Neural cell (in vitro differentiated cells): ENCODE data around the gene ANTXR2. TPM values are rescaled to one million over a fixed set of nuclear protein-coding genes. Genes with fewer than 3 reads are reported as not detected.

ENCODE experiments used
- H2AFZ ChIP-seq: fragments of 200-600, 300-800 bp; sonication (generic), shearing (Covaris generic); 2 replicates; pipeline ENCODE4 v1.6.0; 2014; ENCODE audit warnings: low read depth, mild to moderate bottlenecking, antibody characterized with exemption, low read length, moderate library complexity
- H3F3A ChIP-seq: fragments of 200-600 bp; shearing (Covaris generic); 2 replicates; pipeline ENCODE4 v1.6.1; 2016; ENCODE audit warnings: mild to moderate bottlenecking, moderate library complexity, mixed read lengths, antibody characterized with exemption, low read length; ENCODE audit not compliant: insufficient read depth, poor library complexity, severe bottlenecking
- H3K27ac ChIP-seq: fragments of 200-600, 300-800 bp; sonication (generic), shearing (Covaris generic); 2 replicates; pipeline ENCODE4 v1.5.1; 2014; ENCODE audit warnings: mild to moderate bottlenecking, low read length, moderate library complexity
- H3K27me3 ChIP-seq: fragments of 300-800, 200-600 bp; sonication (generic), shearing (Covaris generic); 2 replicates; pipeline ENCODE4 v1.6.0; 2014; ENCODE audit warnings: mild to moderate bottlenecking, low read depth, low read length, moderate library complexity; ENCODE audit not compliant: insufficient read depth
- H3K36me3 ChIP-seq: fragments of 300-800, 200-600 bp; sonication (generic), shearing (Covaris generic); 2 replicates; pipeline ENCODE4 v1.5.1; 2014; ENCODE audit warnings: mild to moderate bottlenecking, antibody characterized with exemption, low read length, moderate library complexity; ENCODE audit not compliant: insufficient read depth
- H3K4me2 ChIP-seq: fragments of 300-800, 200-600 bp; sonication (generic), shearing (Covaris generic); 2 replicates; pipeline ENCODE4 v1.6.0; 2014; ENCODE audit warnings: mild to moderate bottlenecking, low read length
- H3K4me3 ChIP-seq: fragments of 300-800, 200-600 bp; sonication (generic), shearing (Covaris generic); 2 replicates; pipeline ENCODE4 v1.5.1; 2014; ENCODE audit warnings: mild to moderate bottlenecking, low read length, moderate library complexity
- H3K79me2 ChIP-seq: fragments of 200-600 bp; shearing (Covaris generic); replicated peaks from 2 replicates; pipeline ENCODE4 v1.6.0; 2014; ENCODE audit warnings: mild to moderate bottlenecking, low read length, moderate library complexity; ENCODE audit not compliant: insufficient read depth
- H3K9ac ChIP-seq: fragments of 300-800, 200-600 bp; sonication (generic), shearing (Covaris generic); 2 replicates; pipeline ENCODE4 v1.6.1; 2016; ENCODE audit warnings: mild to moderate bottlenecking, low read length, mixed read lengths
- H3K9me2 ChIP-seq: fragments of 200-600 bp; shearing (Covaris generic); 2 replicates; pipeline ENCODE4 v1.6.1; 2016; ENCODE audit warnings: mild to moderate bottlenecking, low read length, mixed read lengths; ENCODE audit not compliant: insufficient read depth
- H3K9me3 ChIP-seq: fragments of 200-600, 300-800 bp; sonication (generic), shearing (Covaris generic); 2 replicates; pipeline ENCODE4 v1.6.1; 2016; ENCODE audit warnings: mild to moderate bottlenecking, mixed run types, low read length, moderate library complexity, mixed read lengths
- H4K20me1 ChIP-seq: fragments of 200-600 bp; shearing (Covaris generic); 2 replicates; pipeline ENCODE4 v1.6.1; 2016; ENCODE audit warnings: mild to moderate bottlenecking, mixed run types; ENCODE audit not compliant: insufficient read depth
- EP300 ChIP-seq: fragments of 450-650 bp; conservative IDR thresholded peaks from 2 replicates; pipeline ENCODE4 v1.6.1; 2014; ENCODE audit warnings: antibody characterized with exemption, mild to moderate bottlenecking, moderate library complexity; ENCODE audit not compliant: poor library complexity, severe bottlenecking
- EZH2 ChIP-seq: fragments of 200-600, 300-800 bp; shearing (Covaris generic), sonication (generic); IDR thresholded peaks from 2 replicates; pipeline ENCODE4 v1.6.1; 2014; ENCODE audit warnings: antibody characterized with exemption, low read length, borderline replicate concordance, mild to moderate bottlenecking; ENCODE audit not compliant: insufficient read depth, poor library complexity, severe bottlenecking
- MXI1 ChIP-seq: fragments of 450-650 bp; conservative IDR thresholded peaks from 2 replicates; pipeline ENCODE4 v1.6.1; 2014; ENCODE audit warnings: antibody characterized with exemption, mild to moderate bottlenecking; ENCODE audit not compliant: poor library complexity, severe bottlenecking
- POLR2AphosphoS5 ChIP-seq: IDR thresholded peaks from 2 replicates; pipeline ENCODE4 v1.6.1; 2012
- RAD21 ChIP-seq: fragments of 450-650 bp; conservative IDR thresholded peaks from 2 replicates; pipeline ENCODE4 v1.6.1; 2014; ENCODE audit warnings: antibody characterized with exemption, mild to moderate bottlenecking, moderate library complexity
- SMC3 ChIP-seq: fragments of 450-650 bp; conservative IDR thresholded peaks from 2 replicates; pipeline ENCODE4 v1.6.1; 2014; ENCODE audit warnings: antibody characterized with exemption, mild to moderate bottlenecking, moderate library complexity; ENCODE audit not compliant: poor library complexity
- TAF1 ChIP-seq: IDR thresholded peaks from 2 replicates; pipeline ENCODE4 v1.6.1; 2012; ENCODE audit warnings: low read depth
- polyA plus RNA-seq: library from polyadenylated mRNA; depleted of rRNA; stranded (reverse); fragments of >200 nt; gene quantifications from 2 replicates; pipeline ENCODE4 v1.2.3, GENCODE V29; 2014
- TF ChIP-seq, protein P1 (sequence below): IDR thresholded peaks from 2 replicates; pipeline ENCODE4 v1.6.1; 2012; ENCODE audit warnings: borderline replicate concordance
- TF ChIP-seq, protein P2 (sequence below): fragments of 450-650 bp; IDR thresholded peaks from 2 replicates; pipeline ENCODE4 v1.5.1; 2014; ENCODE audit warnings: antibody characterized with exemption, mild to moderate bottlenecking, moderate library complexity; ENCODE audit not compliant: poor library complexity, severe bottlenecking

The ANTXR2 gene
- polyA plus RNA-seq, 1 donor from 2014 or later: 31.7 TPM

DNA sequence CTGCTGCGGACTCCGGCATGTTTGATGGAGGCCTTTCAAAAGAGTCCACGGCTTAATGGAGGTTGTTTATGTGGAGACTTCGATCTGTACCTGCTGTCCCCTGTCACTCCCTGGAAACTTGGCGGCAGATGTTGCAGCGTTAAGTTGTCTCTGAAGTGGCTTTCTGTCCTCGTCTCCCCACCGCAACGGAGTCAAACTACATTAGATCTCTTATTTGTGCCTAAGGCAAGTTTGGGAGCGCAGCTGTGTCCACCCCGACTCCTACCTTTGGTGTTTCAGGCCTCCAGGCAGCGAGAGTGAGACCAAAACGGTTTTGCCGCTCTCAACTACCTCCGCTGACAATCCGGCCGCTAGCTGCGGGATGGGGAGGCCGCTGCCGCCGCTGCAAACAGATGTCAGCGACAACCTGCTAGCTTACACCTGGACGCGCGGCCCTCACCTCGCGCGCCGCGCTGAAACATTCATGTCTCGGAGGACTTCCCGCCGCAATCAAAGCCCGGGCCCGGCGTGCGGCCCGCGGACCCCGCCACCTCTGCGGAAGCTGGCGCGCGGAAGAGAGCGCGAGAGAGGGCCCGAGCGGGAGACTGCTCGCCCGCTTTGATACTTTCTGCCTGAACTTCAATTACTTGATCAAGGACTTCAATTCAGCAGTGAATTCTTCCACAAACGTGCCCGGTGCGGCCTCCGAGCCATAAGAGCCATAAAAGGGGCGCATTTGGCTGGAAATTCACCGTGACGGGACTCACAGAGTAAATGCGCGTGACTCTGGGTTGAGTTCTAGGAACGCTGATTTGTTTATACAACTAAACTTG, 108.4 kb downstream of the ANTXR2 start:
- Histone ChIP-seq H3K4me3 (peak overlapping the region; percentile 45), H3K9me2 (no peaks in the 10 kb centered on the region), H3K9me3 (no peaks in the 10 kb centered on the region), H3K36me3 (peaks cover 6% of the 10 kb centered on the region), H2AFZ (no peak overlapping the region), H3K27ac (no peak overlapping the region), H3F3A (no peaks in the 10 kb centered on the region), H3K4me2 (no peak overlapping the region), H4K20me1 (no peaks in the 10 kb centered on the region), H3K79me2 (no peaks in the 10 kb centered on the region), H3K9ac (no peak overlapping the region), H3K27me3 (peaks cover 24% of the 10 kb centered on the region)
- TF ChIP-seq TAF1: no peak
- no peak for TF ChIP-seq EZH2
- no peak for TF ChIP-seq RAD21
- TF ChIP-seq SMC3: no peak
- no peak for TF ChIP-seq EP300
- TF ChIP-seq, protein P1, sequence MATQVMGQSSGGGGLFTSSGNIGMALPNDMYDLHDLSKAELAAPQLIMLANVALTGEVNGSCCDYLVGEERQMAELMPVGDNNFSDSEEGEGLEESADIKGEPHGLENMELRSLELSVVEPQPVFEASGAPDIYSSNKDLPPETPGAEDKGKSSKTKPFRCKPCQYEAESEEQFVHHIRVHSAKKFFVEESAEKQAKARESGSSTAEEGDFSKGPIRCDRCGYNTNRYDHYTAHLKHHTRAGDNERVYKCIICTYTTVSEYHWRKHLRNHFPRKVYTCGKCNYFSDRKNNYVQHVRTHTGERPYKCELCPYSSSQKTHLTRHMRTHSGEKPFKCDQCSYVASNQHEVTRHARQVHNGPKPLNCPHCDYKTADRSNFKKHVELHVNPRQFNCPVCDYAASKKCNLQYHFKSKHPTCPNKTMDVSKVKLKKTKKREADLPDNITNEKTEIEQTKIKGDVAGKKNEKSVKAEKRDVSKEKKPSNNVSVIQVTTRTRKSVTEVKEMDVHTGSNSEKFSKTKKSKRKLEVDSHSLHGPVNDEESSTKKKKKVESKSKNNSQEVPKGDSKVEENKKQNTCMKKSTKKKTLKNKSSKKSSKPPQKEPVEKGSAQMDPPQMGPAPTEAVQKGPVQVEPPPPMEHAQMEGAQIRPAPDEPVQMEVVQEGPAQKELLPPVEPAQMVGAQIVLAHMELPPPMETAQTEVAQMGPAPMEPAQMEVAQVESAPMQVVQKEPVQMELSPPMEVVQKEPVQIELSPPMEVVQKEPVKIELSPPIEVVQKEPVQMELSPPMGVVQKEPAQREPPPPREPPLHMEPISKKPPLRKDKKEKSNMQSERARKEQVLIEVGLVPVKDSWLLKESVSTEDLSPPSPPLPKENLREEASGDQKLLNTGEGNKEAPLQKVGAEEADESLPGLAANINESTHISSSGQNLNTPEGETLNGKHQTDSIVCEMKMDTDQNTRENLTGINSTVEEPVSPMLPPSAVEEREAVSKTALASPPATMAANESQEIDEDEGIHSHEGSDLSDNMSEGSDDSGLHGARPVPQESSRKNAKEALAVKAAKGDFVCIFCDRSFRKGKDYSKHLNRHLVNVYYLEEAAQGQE: no peak
- TF ChIP-seq MXI1: no peak
- TF ChIP-seq POLR2AphosphoS5: no peak
- TF ChIP-seq, protein P2, sequence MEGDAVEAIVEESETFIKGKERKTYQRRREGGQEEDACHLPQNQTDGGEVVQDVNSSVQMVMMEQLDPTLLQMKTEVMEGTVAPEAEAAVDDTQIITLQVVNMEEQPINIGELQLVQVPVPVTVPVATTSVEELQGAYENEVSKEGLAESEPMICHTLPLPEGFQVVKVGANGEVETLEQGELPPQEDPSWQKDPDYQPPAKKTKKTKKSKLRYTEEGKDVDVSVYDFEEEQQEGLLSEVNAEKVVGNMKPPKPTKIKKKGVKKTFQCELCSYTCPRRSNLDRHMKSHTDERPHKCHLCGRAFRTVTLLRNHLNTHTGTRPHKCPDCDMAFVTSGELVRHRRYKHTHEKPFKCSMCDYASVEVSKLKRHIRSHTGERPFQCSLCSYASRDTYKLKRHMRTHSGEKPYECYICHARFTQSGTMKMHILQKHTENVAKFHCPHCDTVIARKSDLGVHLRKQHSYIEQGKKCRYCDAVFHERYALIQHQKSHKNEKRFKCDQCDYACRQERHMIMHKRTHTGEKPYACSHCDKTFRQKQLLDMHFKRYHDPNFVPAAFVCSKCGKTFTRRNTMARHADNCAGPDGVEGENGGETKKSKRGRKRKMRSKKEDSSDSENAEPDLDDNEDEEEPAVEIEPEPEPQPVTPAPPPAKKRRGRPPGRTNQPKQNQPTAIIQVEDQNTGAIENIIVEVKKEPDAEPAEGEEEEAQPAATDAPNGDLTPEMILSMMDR: no peak

DNA sequence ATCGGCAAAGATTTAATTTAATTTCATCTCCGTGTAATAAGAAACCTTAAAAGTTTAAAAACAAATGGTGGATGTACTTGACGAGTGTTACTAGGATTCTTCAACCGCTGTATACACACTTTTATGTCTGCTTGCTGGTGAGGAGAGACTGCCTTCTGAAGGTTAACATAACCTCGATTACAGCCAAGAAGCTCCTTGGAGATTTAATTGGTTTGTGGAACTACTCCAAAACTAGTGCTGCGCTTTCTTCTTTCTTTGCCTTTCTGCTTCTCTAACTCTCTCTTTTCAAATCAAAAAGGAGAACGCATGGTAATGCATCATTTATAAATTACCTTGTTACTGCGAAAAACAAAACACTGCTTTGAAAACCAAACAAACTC, 109.0 kb downstream of the ANTXR2 start:
- no peak overlapping the region for H2AFZ ChIP-seq
- H3K9ac ChIP-seq: no peak overlapping the region
- H3K4me3 ChIP-seq: no peak overlapping the region

More for the DNA sequence above, 109.0 kb downstream of the ANTXR2 start:
- Histone ChIP-seq H3K9me2 (no peaks in the 10 kb centered on the region), H3K4me2 (no peak overlapping the region), H3K27me3 (peaks cover 24% of the 10 kb centered on the region), H4K20me1 (no peaks in the 10 kb centered on the region), H3F3A (no peaks in the 10 kb centered on the region), H3K9me3 (no peaks in the 10 kb centered on the region), H3K36me3 (peaks cover 6% of the 10 kb centered on the region), H3K27ac (no peak overlapping the region), H3K79me2 (no peaks in the 10 kb centered on the region)
- TF ChIP-seq TAF1: no peak
